GM10266 (cell line): ENCODE data around the gene TNFAIP8L3.

Experiments
- DNase-seq: peaks from one replicate; pipeline ENCODE4 v3.0.0; 2012; ENCODE audit errors: extremely low spot score
- TF ChIP-seq, protein P1 (sequence below): IDR thresholded peaks from 2 replicates; pipeline ENCODE4 v1.5.1; 2012; ENCODE audit warnings: mild to moderate bottlenecking, low read depth; ENCODE audit not compliant: control insufficient read depth, insufficient read depth; ENCODE audit errors: missing control alignments

Gene TNFAIP8L3

DNA sequence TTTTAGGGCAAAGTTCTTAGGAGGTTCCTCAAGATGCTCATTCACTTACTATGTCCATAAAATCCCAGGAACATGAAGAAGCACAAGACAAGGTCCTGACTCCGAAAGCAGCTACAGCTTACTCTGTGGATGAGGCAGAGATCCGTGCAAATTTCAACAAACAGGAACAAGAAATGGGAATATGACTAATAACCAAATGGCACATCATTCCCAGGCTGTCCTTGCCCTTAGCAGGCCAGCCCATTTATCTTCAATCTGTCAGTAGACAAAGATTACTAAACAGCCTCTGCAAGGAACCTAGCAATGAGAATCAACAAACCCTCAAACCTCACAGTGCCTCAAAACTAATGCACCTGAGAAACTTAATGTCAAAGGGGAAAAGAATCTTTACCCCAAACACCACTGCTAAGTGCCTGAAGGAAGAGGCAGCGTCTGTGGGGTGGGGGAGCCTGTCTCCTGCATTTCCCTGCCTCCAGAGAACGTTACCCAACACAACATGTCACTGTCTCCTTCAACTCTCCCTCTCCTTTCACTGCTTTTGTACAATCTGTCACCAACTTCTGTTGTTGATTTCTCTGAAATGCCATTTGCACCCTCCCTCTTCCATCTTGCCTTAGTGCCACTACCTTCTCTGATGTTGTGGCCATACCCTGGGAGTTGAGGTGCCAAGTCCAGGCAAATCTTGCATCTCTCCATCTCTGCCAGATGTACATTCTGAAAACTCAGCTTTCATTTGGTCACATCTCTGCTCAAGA, 4.8 kb downstream of the TNFAIP8L3 start:
- TF ChIP-seq, protein P1, sequence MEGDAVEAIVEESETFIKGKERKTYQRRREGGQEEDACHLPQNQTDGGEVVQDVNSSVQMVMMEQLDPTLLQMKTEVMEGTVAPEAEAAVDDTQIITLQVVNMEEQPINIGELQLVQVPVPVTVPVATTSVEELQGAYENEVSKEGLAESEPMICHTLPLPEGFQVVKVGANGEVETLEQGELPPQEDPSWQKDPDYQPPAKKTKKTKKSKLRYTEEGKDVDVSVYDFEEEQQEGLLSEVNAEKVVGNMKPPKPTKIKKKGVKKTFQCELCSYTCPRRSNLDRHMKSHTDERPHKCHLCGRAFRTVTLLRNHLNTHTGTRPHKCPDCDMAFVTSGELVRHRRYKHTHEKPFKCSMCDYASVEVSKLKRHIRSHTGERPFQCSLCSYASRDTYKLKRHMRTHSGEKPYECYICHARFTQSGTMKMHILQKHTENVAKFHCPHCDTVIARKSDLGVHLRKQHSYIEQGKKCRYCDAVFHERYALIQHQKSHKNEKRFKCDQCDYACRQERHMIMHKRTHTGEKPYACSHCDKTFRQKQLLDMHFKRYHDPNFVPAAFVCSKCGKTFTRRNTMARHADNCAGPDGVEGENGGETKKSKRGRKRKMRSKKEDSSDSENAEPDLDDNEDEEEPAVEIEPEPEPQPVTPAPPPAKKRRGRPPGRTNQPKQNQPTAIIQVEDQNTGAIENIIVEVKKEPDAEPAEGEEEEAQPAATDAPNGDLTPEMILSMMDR, result no peak
- no peak for DNase-seq

DNA sequence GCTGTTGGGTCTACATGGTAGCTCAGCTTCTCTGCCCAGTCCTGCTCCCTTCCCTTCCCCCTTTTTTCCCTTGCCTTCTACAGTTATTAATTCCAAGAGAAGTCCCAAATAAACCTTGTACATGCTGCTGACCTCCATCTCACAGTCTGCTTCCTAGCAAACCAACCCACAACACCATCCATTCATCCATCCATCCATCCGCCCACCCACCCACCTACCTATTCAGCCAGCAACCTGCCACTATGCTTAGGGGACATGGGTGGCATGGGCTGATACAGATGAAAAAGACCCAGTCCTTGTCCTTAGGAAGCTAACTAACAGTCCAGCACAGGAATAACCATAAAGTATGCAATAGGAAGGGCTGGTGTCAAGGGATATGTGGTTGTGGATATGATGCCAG, 5.7 kb downstream of the TNFAIP8L3 start:
- TF ChIP-seq, protein P1, result no peak
- no peak for DNase-seq

DNA sequence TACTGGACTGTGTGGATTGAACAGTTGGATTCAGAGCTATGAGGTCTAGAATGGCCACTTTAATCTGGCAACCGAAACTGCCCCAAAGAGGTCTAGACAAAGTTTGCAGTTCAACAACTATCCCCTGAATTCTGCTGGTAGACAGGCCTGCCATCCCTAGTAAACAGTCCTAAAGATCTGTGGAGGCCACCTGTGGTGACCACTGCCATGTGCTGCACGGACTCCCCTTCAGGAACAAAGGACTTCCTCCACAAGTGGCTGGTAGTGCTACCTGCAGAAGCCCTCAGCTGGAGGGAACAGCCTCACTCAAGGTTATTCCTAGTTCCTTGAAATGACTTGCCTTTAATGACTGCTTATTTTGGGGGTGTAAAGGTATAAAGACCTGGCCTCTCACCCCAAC, 6.1 kb downstream of the TNFAIP8L3 start:
- DNase-seq, result no peak
- TF ChIP-seq, protein P1, result no peak

DNA sequence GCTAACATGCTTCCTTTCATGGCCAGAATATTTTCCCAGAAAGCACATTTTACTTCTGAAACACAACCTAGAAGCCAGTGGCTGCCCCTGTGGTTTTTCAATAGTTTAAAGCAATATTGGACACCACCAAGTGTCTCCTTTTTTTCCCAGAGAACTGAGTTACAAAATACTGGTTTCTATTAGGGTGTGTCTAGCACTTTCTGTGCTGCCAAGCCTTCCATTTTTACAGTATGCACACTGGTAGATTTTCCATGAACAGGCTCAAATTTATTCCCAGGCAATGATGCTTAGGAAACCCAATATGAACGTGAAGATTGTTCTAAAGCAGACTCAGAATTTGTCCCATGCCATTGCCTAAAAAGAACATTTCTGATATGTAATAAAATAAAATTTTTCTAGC, 7.2 kb downstream of the TNFAIP8L3 start:
- TF ChIP-seq, protein P1, result no peak

DNA sequence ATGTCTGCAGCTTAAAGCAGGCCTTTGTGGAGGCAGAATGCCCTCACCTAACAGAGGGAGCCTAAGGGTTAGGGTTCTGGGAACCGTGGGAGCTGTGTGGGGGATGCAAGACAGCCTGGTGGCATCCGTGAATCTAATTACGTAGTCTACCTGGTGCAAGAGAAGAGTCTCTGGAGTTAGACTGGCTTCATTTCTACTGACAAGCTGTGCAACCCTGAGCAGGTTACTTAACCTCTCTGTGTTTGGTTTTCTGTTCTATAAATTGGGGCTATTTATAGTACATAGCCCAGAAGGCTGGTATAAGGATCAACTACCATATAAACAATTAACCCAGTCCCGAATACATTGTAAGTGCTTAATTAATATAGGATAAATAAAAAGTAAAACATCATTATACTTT, 8.3 kb downstream of the TNFAIP8L3 start:
- TF ChIP-seq, protein P1, result no peak
- DNase-seq, result no peak

More for the DNA sequence above, 7.2 kb downstream of the TNFAIP8L3 start:
- DNase-seq, result no peak

DNA sequence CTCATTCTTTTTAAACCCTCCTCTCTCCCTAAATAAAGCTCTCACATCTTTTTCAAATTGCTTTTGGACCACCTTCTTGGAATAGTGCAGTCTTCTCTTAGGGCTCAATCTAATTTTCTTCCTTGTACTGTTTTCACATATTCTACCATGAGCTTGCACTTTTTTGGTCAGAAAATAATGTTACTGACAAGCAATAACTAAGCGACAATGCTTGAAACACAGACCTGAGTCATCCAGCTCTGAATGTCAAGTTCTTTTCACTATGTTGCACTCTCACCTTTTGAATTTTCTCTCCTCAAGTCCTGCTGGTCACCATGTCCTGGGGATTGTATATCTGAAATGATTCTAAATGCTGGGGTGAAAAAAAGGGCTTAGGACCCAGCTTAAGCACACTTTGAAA, 8.9 kb downstream of the TNFAIP8L3 start:
- TF ChIP-seq, protein P1, result no peak

DNA sequence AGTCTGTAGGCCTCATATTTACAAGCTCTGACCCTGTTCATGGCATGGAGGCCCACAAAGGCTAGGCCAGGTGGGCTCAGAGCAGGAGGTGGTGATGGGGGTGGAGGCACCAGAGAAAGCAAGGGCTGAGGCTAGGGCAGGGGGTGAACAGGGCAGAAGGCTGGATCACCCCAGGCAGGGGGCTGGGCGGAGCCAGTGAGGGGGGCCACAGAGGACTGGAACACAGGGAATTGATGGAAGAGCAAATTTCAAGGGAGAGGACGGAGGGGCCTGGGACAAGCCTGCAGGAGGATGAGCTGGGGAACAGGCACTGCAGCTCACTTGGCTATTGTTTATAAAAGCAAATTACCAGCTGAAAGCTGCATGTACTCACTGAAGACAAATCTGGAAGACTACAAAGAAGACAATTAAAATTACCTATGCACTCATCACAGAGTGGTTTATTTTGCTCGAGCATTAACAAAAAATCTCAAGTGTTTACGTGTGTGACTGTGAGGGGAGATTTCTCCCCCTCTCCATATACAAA, 11.0 kb downstream of the TNFAIP8L3 start:
- no peak for DNase-seq
- TF ChIP-seq, protein P1, result no peak

More for the DNA sequence above, 8.9 kb downstream of the TNFAIP8L3 start:
- no peak for DNase-seq
